OCI-LY7 (cell line): ENCODE results near the gene STAP2.

Experiments
- EZH2phosphoT487 ChIP-seq: fragments of 200-600 bp; sonication (generic); IDR thresholded peaks from 2 replicates; pipeline ENCODE4 v1.6.1; 2018; ENCODE audit warnings: low read depth, borderline replicate concordance, mild to moderate bottlenecking, mixed run types, antibody characterized with exemption, low read length, moderate library complexity, mixed read lengths
- TF ChIP-seq, protein P1 (sequence below): fragments of 200-600 bp; sonication (generic); conservative IDR thresholded peaks from 2 replicates; pipeline ENCODE4 v1.5.1; 2014; ENCODE audit warnings: mild to moderate bottlenecking, antibody characterized with exemption, low read length, moderate library complexity, mixed read lengths

DNA sequence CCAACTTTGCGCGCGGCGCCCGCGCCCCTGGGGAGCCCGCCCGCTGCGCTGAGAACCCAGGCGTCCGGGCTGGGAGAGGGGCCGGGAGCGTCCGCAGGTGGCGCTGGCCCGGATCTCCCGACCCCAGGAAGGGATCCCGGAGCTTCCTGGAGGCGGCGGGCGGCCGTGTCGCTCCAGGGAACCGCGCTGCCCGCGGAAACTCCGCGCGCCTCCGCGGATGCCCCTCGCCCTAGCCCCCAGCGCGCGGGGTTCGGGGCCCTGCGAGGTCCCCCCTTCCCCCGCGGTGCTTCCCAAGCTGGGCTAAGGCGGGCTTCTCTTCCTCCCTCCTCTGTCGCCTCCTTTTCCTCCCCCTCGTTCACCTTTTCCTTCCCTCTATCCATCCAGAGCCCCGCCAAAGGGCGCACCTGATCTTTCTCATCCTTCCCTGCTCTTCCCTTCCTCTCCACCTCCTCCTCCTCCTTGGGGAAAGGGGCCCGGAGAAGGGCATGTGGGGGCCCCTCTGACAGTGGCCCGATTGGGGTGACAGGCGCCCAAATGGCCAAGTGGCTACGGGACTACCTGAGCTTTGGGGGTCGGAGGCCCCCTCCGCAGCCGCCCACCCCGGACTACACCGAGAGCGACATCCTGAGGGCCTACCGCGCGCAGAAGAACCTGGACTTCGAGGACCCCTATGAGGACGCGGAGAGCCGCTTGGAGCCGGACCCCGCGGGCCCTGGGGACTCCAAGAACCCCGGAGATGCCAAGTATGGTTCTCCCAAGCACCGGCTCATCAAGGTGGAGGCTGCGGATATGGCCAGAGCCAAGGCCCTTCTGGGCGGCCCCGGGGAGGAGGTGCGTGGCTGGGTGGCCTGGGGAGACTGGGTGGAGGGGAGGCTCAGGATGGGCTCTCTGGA, 58.9 kb downstream of the STAP2 start:
- TF ChIP-seq, protein P1, sequence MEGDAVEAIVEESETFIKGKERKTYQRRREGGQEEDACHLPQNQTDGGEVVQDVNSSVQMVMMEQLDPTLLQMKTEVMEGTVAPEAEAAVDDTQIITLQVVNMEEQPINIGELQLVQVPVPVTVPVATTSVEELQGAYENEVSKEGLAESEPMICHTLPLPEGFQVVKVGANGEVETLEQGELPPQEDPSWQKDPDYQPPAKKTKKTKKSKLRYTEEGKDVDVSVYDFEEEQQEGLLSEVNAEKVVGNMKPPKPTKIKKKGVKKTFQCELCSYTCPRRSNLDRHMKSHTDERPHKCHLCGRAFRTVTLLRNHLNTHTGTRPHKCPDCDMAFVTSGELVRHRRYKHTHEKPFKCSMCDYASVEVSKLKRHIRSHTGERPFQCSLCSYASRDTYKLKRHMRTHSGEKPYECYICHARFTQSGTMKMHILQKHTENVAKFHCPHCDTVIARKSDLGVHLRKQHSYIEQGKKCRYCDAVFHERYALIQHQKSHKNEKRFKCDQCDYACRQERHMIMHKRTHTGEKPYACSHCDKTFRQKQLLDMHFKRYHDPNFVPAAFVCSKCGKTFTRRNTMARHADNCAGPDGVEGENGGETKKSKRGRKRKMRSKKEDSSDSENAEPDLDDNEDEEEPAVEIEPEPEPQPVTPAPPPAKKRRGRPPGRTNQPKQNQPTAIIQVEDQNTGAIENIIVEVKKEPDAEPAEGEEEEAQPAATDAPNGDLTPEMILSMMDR: no peak
- no peak for TF ChIP-seq EZH2phosphoT487
